GM12865 (cell line): ENCODE results near the gene MUS81.

Experiments
- DNase-seq: peaks from one replicate; pipeline ENCODE4 v3.0.0; 2010; ENCODE audit warnings: low read depth
- H3K4me3 ChIP-seq: 2 replicates; pipeline ENCODE4 v1.5.1; 2011; ENCODE audit warnings: mild to moderate bottlenecking, low read depth, low read length, control low read depth
- TF ChIP-seq, protein P1 (sequence below): IDR thresholded peaks from 2 replicates; pipeline ENCODE4 v1.5.1; 2011; ENCODE audit warnings: low read length, control low read depth, low read depth, inconsistent platforms; ENCODE audit not compliant: insufficient read depth; ENCODE audit errors: missing control alignments

Gene MUS81

DNA sequence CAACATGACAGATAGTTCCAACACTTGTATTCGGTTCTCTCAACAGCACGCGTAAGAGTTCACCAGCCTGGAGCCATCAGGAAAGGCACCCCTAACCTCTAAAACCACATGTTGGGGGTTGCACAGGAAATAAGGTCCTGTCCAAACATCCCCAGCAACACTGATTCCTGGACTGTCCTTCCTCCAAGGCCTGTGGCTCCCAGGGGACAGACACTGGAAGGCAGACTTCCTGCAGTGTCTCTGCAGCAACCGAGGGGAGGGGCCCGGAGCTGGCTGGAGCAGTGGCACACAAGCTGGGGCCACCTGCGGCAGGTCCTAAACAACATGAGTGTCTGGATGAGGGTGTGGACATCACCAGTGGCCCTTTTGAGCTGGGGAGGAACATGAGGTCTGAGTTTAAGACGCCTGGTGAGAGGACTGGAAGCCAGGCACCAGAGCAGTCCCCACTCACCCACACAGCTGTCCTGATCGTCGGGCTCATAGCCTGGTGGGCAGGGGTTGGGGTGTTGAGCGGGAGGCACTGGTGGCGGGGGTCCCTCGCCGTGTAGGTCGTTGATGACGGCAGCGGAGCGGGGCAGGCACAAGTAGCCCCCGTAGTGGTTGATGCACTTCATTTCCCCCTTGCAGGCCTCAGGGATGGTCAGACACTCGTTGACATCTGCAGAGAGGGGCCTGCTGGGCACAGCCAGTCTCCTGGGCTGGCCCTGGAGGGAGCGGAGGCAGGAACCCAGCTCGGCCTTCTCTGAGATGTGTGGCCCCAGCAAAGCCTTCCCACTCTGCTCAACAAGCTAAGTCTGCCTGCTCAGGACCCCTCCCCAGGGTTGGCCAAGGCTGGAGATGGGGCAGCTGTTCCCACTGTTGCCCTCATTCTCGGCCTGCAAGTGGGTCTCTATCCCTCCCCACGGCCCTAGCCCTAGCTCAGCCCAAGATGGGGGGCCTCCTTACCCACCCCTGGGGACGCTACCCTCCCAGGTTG lies 10.8 kb downstream of the MUS81 start:
- TF ChIP-seq, protein P1, sequence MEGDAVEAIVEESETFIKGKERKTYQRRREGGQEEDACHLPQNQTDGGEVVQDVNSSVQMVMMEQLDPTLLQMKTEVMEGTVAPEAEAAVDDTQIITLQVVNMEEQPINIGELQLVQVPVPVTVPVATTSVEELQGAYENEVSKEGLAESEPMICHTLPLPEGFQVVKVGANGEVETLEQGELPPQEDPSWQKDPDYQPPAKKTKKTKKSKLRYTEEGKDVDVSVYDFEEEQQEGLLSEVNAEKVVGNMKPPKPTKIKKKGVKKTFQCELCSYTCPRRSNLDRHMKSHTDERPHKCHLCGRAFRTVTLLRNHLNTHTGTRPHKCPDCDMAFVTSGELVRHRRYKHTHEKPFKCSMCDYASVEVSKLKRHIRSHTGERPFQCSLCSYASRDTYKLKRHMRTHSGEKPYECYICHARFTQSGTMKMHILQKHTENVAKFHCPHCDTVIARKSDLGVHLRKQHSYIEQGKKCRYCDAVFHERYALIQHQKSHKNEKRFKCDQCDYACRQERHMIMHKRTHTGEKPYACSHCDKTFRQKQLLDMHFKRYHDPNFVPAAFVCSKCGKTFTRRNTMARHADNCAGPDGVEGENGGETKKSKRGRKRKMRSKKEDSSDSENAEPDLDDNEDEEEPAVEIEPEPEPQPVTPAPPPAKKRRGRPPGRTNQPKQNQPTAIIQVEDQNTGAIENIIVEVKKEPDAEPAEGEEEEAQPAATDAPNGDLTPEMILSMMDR, result no peak
- H3K4me3 ChIP-seq, result no peak overlapping the region
- no peak for DNase-seq

DNA sequence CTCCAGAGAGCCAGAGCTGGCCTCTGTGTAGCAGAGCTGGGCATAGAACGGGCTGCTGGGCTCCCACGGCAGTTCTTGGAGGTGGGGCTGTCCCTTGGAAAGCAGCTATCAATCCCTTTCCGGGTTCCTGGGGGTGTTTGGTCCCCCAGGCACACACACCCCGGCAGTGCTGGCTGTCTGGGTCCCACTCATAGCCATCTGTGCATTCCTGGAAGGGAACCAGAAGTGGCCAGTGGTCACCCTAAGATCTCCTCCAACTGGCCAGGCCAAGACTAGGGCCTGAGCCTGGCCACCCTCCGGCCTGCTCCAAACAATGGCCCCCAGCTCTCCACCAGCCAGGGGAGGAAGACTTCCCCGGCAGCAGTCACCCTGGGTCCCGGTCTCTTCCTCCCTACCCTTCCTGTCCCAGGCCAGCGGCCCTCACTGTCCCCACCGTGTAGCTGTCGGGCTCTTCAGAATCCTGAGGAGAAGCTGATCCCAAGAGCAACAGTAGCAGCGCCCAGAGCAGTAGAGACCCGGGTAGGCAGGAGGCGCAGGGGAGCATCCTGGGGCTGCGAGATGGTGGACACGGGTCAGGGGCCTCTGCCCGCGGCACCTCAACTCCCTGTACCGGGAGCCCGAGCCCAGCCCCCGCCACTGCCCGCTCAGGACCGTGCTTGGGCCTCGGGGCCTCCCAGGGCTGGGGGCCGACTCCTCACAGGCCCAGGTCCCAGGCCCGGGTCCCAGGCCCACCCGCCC lies 11.7 kb downstream of the MUS81 start:
- TF ChIP-seq, protein P1, result no peak
- no peak overlapping the region for H3K4me3 ChIP-seq
- DNase-seq, result no peak

DNA sequence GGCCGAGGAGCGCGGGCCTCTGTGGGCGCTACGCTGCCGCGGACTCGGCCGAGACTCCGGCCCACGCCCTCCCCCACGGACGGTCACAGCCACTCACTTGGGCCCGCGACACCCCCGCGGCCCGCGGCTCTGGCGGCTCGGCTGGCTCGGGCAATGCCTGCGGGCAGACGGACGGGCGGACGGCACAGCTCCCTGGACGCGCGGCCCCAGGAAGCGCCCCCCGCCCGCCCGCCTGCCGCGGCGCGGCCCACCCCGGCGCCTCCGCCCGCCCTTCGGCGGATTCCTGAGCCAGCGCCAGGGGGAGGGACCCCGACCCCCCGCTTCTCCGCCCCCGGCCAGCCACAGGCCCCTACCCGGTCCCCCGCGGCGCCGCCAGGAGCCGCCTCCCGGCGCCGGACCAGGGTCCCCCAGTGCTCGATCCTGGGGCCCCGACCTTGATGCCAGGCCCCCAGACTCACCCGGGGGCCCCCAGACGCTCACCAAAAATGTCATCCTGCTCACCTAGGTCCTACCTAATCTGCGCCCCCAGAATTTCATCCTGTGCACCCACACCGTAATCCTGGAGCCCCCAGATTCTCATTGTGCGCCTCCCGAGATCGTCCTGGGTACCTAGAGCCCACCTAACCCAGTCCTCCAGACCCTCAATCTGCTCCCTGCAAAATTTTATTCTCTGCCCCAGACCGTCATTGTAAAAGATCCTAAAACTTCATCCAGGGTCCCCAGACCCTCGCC lies 12.5 kb downstream of the MUS81 start, which contains the start of gene EFEMP2:
Gene EFEMP2 (minus strand): TSS at position 215 of the 732 bp plus-strand sequence. CDS start 446 bp downstream, outside the sequence.
- DNase-seq, result no peak
- TF ChIP-seq, protein P1, result no peak
- H3K4me3 ChIP-seq, result peak within 1 kb of the TSS; percentile 66

DNA sequence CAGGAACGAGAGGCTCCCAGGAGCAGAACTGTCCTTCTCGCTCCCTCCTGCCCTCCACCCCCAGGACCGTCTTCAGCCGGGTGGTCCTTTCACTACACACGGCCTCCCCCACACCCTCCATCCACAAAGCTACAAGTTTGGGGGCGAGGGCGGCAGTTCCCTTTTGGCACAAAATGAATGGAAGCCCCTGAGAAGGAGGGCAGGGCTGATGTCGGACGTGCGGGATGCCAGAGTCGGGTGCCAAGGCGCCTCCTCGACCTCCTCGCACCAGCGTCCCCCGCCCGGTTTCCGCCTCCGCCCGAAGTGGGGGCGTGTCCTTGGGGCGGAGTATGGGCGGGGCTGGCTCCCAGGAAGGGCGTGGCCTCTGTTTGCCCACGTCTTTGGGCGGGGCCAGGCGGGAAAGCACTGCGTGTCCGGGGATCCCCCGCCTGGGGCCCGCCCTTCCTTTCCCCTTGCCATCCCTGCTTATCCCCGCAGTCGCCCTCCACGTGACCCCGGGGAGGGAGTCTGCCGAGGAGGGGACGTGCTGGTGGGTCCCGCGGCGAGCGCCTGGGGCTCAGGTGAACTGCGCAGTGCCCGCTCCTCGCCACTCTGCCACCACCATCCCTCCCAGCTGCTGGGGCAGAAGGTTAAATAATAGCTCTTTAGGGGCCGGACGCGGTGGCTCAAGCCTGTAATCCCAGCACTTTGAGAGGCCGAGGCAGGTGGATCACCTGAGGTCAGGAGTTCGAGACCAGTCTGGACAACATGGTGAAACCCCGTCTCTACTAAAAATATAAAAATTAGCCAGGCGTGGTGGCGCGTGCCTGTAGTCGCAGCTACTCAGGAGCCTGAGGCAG lies 13.3 kb downstream of the MUS81 start:
- TF ChIP-seq, protein P1, result no peak
- peak; percentile 96 for DNase-seq
- peak overlapping the region; percentile 66 for H3K4me3 ChIP-seq

DNA sequence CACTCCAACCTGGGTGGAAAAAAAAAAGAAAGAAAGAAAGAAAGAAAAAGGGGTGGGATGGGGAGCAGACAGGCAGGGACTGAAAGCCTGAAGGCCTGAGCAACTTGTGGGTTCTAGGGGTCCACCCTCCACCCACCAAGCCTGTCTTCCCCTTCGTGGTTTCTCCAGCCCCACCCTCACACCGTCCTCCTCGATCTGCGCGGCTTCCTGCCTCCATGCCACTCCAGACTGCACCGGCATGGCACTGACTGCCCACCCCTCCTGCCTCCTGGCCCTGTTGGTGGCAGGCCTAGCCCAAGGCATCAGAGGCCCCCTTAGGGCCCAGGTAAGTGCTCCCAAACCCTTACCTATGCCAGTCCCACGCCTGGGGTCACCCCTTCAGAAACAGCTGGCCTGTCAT lies 19.4 kb downstream of the MUS81 start, which contains the start of gene CTSW:
Gene CTSW (plus strand): TSS at position 221 of the 400 bp plus-strand sequence. CDS start 18 bp downstream, at position 239.
- H3K4me3 ChIP-seq, result no peak within 1 kb of the TSS
- no peak for DNase-seq
- TF ChIP-seq, protein P1, result no peak
